ENCODE measurements around the gene SLC22A23. TPM values are rescaled to one million over a fixed set of nuclear protein-coding genes. Genes with fewer than 3 reads are reported as not detected.
A peak's percentile ranks its signal among the peaks of the same experiment; 100 is the strongest.

The SLC22A23 gene
- total RNA-seq, 1 donor, result 9.0 TPM

- no peak for DNase-seq (ENCODE audit: low read depth)
- TF ChIP-seq CTCF (IDR thresholded peaks at IDR 0.05; ENCODE audit: insufficient read depth, low read length), result no peak
- H3K4me3 ChIP-seq (ENCODE audit: low read depth, low read length), result no peak overlapping the region
Measured at GRCh38 chr6:3499603-3500002, 42.8 kb upstream of the SLC22A23 start.

GRCh38 chr6:3496395-3496794 lies 39.5 kb upstream of the SLC22A23 start:
- DNase-seq (ENCODE audit: low read depth), result no peak
- TF ChIP-seq CTCF (IDR thresholded peaks at IDR 0.05; ENCODE audit: insufficient read depth, low read length), result no peak
- H3K4me3 ChIP-seq (ENCODE audit: low read depth, low read length), result no peak overlapping the region

- no peak overlapping the region for H3K4me3 ChIP-seq (ENCODE audit: low read depth, low read length)
- DNase-seq (ENCODE audit: low read depth), result no peak
- no peak for TF ChIP-seq CTCF (IDR thresholded peaks at IDR 0.05; ENCODE audit: insufficient read depth, low read length)
Measured at GRCh38 chr6:3494391-3495100, 37.7 kb upstream of the SLC22A23 start.

- no peak for TF ChIP-seq CTCF (IDR thresholded peaks at IDR 0.05; ENCODE audit: insufficient read depth, low read length)
- DNase-seq (ENCODE audit: low read depth), result peak; percentile 62
Measured at GRCh38 chr6:3490625-3490980, 33.8 kb upstream of the SLC22A23 start.

GRCh38 chr6:3489961-3490624 lies 33.2 kb upstream of the SLC22A23 start:
- H3K4me3 ChIP-seq (ENCODE audit: low read depth, low read length), result no peak overlapping the region
- no peak for TF ChIP-seq CTCF (IDR thresholded peaks at IDR 0.05; ENCODE audit: insufficient read depth, low read length)
- peak; percentile 6 for DNase-seq (ENCODE audit: low read depth)

More at GRCh38 chr6:3490625-3490980, 33.8 kb upstream of the SLC22A23 start:
- no peak overlapping the region for H3K4me3 ChIP-seq (ENCODE audit: low read depth, low read length)

GRCh38 chr6:3489027-3489757 lies 32.3 kb upstream of the SLC22A23 start:
- DNase-seq (ENCODE audit: low read depth), result peak; percentile 61
- no peak overlapping the region for H3K4me3 ChIP-seq (ENCODE audit: low read depth, low read length)
- no peak for TF ChIP-seq CTCF (IDR thresholded peaks at IDR 0.05; ENCODE audit: insufficient read depth, low read length)

All from fibroblast of the aortic adventitia (primary cell).